Activated naive CD8-positive, alpha-beta T cell (primary cell): ENCODE results near the gene ZBTB7A.

Experiments
- H3K27ac Mint-ChIP-seq: one replicate; pipeline ENCODE4 v1.8.0; 2021; ENCODE audit warnings: mixed read lengths
- H3K27me3 Mint-ChIP-seq: one replicate; pipeline ENCODE4 v1.8.0; 2021; ENCODE audit warnings: mixed read lengths
- H3K36me3 Mint-ChIP-seq: one replicate; pipeline ENCODE4 v1.8.0; 2021; ENCODE audit warnings: mixed read lengths
- H3K4me1 Mint-ChIP-seq: one replicate; pipeline ENCODE4 v1.8.0; 2021; ENCODE audit warnings: low read depth, mixed read lengths
- H3K4me3 Mint-ChIP-seq: one replicate; pipeline ENCODE4 v1.8.0; 2021; ENCODE audit warnings: mild to moderate bottlenecking, mixed read lengths
- H3K9me3 Mint-ChIP-seq: one replicate; pipeline ENCODE4 v1.8.0; 2021; ENCODE audit warnings: low read depth, mixed read lengths

Gene ZBTB7A

DNA sequence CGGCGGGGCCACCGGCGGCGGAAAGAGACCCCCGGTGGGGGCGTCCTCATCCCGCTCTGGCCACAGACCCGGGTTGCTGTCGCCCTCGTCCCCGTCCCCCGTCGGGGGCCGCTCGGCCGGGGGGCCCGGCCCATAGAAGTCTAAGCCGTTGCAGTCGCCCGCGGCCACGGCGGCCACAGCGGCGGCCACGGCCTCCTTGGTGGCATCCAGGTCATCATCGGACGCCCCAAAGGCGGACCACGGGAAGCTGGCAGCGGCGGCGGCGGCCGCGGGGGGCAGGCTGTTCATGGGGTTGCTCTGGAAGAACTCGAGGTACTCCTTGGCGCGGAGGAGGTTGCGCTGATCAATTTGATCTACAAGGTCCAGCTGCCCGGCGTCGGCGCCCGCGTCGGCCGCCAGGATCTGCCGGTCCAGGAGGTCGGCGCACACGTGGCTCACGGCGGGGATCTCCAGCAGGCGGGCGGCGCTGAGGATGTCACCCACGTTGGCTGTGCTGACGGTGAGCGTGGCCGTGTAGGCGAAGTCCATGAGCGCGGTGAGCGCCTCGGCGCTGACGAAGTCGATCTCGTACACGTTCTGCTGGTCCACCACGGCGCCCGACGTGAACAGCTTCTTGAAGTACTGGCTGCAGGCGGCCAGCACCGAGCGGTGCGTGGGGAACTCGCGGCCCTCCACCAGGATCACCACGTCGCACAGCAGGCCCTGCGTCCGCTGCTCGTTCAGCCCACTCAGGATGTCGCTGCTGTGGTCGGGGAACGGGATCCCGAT, 12.1 kb downstream of the ZBTB7A start:
- no peaks in the 10 kb centered on the region for H3K27me3 Mint-ChIP-seq

DNA sequence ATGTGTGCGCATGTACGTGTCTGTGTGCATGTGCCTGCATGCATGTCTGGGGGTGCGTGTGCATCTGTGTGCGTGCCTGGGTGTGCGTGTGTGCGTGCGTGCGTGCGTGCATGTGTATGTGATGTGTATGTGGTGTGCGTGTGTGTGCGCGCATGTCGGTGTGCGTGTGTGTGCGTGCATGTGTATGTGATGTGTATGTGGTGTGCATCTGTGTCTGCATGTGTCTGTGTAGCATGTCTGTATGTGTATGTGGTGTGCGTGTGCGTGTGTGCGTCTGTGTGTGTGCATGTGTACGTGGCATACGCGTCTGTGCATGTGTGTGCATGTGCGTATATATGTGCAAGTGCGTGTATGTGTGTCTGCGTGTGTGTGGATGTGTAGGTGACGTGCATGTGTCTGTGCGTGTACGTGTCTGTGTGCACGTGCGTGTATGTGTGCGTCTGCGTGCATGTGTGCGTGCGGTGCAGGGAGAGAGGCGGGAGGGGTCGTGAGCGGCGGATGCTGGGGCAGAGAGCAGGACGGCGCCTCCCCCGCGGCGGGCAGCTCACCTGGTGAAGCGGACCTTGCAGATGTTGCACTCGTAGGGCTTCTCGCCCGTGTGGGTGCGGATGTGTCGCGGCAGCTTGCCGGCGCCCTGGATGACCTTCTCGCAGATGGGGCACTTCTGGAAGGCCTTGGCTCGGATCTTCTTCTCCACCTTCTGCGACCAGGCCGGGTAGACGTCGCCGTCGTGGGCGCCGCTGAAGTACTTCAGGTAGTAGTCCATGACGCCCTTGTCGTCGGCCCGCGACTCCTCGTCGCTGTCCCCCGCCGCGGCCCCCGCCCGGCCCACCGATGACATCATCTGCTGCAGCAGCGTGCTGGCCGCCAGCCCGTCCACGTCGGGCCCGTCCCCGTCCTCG, 13.0 kb downstream of the ZBTB7A start:
- Mint-ChIP-seq H3K27me3 (no peaks in the 10 kb centered on the region), H3K4me1 (peaks cover 40% of the 10 kb centered on the region), H3K4me3 (peak overlapping the region; percentile 60), H3K36me3 (peaks cover 9% of the 10 kb centered on the region), H3K9me3 (no peaks in the 10 kb centered on the region), H3K27ac (peak overlapping the region; percentile 23)

More for the DNA sequence above, 12.1 kb downstream of the ZBTB7A start:
- no peak overlapping the region for H3K4me3 Mint-ChIP-seq
- no peaks in the 10 kb centered on the region for H3K9me3 Mint-ChIP-seq
- H3K27ac Mint-ChIP-seq = no peak overlapping the region
- H3K36me3 Mint-ChIP-seq = peaks cover 9% of the 10 kb centered on the region
- H3K4me1 Mint-ChIP-seq = peaks cover 39% of the 10 kb centered on the region

DNA sequence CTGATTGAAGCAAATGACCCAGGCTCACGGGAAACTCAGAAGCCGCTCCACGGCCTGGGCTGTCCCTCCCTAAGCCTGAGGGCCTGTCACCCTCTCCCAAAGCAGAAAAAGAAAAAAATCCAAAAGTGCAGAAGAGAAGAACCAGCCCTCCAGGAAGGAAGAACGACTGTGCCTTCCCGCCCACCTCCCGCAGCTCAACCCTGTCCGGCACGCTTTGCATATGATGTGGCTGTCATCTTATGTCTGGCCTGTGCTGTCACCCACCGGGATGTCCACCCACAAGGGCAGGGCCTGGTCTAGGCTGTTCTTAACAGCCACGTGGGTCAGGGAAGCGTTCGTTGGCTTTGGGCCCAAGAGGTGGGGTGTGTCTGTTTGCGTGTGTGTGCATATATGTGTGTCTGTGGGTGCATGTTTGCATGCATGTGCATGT, 13.7 kb downstream of the ZBTB7A start:
- no peaks in the 10 kb centered on the region for H3K27me3 Mint-ChIP-seq
- H3K36me3 Mint-ChIP-seq = peaks cover 9% of the 10 kb centered on the region
- peak overlapping the region; percentile 61 for H3K27ac Mint-ChIP-seq
- H3K4me3 Mint-ChIP-seq = peak overlapping the region; percentile 17
- H3K9me3 Mint-ChIP-seq = no peaks in the 10 kb centered on the region
- peaks cover 37% of the 10 kb centered on the region for H3K4me1 Mint-ChIP-seq

DNA sequence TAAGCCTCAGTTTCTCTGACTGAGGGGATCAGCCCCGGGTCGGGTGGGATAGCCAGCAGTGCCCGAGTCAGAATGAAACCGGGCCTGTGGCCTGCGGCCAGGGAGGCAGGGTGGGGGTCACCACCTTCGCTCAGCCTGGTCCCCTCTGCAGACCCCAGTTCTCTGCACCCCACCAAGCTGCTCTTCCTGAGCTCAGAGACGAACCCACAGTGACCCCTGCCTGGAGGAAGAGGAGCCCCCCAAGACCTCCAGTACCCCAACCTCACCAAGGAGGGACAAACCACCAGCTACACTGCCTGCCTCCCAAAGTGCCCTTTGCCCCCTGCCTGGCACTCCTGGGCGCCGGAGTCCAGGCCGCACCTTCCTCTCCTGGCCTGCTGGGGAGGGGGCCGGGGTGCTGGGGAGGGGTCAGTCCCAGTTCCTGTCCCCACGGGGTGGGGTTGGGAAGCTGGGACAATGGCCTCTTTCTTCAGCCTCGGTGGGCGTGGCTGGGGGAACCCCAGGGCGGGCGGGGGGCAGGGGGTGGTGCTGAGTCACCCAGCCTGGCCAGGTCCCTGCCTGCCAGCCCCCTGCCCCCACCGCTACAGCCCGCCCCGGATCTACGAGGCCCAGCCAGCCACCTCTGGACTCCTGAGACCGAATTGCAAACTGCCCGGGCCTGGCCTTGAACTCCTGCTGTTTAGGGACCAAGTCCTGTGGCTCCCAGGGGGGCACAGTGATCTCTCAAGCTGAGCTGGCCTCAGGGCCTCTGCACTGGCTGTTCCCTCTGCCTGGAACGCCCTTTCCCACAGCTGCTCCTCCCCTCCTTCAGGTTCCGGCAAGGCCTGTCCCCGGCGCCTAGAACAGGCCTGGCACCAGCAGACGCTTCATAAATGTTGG, 14.3 kb downstream of the ZBTB7A start:
- H3K27ac Mint-ChIP-seq = peak overlapping the region; percentile 61
- no peaks in the 10 kb centered on the region for H3K9me3 Mint-ChIP-seq
- H3K27me3 Mint-ChIP-seq = no peaks in the 10 kb centered on the region
- H3K4me3 Mint-ChIP-seq = peak overlapping the region; percentile 17
- peaks cover 9% of the 10 kb centered on the region for H3K36me3 Mint-ChIP-seq
- H3K4me1 Mint-ChIP-seq = peaks cover 36% of the 10 kb centered on the region

DNA sequence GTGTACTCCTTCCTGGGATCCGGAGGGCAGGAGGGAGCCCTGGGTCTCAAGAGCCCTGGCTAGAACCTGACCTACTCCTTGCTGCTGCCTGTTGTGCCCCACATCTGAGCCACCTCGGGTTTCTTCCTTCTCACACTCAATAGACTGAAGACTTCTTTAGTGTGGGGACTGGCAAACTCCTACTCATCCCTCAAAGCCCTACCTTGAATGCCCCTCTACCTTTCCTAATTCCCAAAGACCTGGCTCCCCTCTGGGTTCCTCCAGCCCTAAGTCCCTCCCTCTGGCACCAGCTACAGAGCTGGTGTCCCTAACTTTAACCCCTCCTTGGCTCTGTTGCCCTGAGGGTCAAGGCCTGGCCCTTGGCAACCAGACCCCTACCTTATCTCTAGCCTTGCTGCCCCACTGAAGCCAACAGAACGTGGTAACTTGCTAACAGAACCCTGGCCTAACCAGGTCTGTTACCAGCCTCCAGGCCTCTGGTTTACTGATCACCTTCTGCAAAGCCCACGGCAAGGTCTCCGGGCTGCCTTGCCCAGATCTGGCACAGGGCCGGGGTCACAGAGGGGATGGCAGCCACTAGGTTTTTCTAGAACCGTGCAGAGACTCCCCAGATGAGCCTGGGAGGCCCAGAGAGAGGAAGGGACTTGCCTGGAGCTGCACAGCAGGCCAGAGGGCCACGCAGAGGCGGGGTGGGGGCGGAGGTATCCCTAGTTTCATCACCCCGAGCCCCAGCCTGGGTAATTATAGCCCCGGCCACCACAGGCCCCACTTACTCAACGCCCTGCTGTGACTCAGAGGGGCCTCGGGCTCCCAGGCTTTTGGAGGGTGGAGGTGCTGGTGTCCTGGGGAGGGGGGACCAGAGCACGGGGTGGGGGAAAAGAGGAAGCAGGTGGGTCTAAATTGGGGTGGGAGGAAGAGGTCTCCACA, 15.3 kb downstream of the ZBTB7A start:
- Mint-ChIP-seq H3K27me3 (no peaks in the 10 kb centered on the region), H3K4me3 (peak overlapping the region; percentile 30), H3K27ac (peak overlapping the region; percentile 70), H3K9me3 (no peaks in the 10 kb centered on the region), H3K4me1 (peaks cover 37% of the 10 kb centered on the region), H3K36me3 (peaks cover 9% of the 10 kb centered on the region)

DNA sequence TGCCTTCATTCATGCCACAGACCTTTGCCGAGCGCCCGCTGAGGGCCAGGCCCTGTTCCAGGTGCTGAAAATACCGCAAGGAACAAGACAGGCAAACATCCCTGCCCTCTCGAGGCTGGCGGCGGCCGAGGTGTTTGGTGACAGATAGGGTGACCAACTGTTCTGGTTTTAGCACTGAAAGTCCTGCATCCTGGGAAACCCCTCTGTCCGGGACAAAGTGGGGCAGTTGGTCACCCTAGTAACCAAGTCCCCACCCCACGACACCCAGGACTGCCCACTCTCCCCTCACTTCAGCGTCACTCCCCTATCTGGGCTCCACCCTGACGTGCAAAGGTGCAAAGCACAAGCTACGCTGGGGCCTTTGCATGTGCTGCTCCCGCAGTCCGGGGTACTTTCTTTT, 17.3 kb downstream of the ZBTB7A start:
- Mint-ChIP-seq H3K9me3 (no peaks in the 10 kb centered on the region), H3K36me3 (peaks cover 9% of the 10 kb centered on the region), H3K27ac (peak overlapping the region; percentile 22), H3K27me3 (no peaks in the 10 kb centered on the region), H3K4me3 (peak overlapping the region; percentile 4), H3K4me1 (peaks cover 39% of the 10 kb centered on the region)

DNA sequence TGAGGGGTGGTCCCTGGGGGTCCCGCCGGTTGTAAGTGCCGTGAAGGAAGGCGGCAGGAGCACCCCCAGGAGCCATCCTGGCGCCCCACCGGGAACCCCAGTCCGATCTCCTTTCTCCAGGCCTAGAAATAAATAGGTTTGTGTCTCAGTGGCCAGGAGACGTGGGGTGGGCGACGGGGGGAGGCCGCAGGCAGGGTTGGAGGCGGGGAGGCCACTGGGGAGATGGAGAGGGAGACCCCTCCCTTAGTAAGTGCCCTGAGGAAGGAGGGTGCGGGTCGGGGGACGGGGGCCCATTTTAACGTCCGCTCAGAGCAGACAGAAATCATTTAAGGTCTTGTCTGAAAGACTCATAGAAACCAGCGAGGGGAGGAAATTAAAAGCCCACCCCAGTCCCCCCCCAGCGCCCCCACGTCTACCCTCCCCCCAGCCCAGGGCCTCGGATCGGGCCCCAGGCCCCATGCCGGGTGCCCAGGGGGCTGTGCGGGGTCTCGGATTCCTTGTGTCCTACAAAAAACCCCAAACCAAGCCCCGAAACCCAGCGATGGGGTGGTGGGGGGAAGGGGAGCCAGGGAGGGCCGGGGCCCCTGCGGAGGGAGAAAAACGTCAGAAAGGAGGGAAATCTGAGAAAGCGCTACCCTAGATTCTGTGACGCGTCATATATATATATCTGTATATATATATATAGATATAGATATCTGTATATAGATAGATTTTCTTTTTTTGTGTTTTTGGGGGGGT, 19.6 kb downstream of the ZBTB7A start:
- no peak overlapping the region for H3K27ac Mint-ChIP-seq
- no peaks in the 10 kb centered on the region for H3K9me3 Mint-ChIP-seq
- H3K4me1 Mint-ChIP-seq = peaks cover 29% of the 10 kb centered on the region
- H3K4me3 Mint-ChIP-seq = no peak overlapping the region
- H3K27me3 Mint-ChIP-seq = no peaks in the 10 kb centered on the region
- H3K36me3 Mint-ChIP-seq = peaks cover 4% of the 10 kb centered on the region

DNA sequence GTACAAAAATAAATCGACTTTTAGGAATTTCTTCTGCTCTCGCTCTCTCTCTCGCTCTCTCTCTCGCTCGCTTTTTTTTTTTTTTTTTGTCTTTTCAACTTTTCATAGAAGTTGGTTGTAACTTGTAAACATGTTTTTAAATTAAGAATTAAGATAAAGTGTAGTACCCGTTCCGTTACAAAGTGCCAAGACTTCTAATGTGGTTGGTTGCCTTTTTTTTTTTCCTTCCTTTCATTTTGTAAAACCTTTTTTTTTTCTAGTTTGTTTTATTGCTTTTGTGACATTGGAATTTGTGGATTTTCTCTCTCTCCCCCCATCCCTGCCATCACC, 20.4 kb downstream of the ZBTB7A start:
- no peaks in the 10 kb centered on the region for H3K9me3 Mint-ChIP-seq
- H3K4me3 Mint-ChIP-seq = peak overlapping the region; percentile 46

DNA sequence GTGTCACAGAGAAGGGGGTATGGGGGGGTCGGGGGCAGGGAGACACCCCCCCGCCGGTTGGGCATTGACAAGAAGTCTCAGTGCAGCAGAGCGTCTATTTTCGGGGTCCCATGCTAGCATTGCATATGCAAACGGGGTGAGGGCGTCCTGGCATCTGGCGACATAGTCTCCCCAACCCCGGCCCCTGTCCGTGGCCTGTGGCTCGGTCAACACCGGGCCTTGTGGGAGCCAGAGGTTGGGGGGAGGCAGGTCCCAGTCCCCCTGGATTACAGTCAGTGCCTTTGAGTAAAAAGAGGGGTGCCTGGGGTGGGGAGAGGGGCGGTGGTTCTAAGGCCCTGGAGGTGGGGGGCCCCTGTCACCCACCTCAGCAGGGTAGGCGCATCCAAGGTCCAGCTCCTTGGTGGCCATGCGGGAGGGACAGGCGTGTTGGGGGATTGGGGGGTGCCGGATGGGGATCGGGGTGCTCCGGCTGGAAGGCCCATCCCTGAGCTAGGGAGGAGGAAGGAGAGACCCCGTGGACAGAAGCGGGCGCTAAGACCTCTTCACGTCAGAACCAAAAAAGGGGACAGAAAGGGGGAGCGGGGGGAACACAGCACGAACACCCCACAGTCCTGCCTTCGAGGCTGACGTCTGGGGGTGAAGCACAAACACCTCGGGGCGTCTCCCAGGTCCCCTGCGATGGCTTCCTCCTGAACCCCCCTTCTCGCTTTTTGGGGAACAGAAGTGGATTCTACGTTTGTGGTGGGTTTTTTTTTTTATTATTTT, 20.9 kb downstream of the ZBTB7A start:
- Mint-ChIP-seq H3K27me3 (no peaks in the 10 kb centered on the region), H3K4me3 (no peak overlapping the region), H3K27ac (peak overlapping the region; percentile 87), H3K4me1 (peaks cover 23% of the 10 kb centered on the region), H3K9me3 (no peaks in the 10 kb centered on the region), H3K36me3 (no peaks in the 10 kb centered on the region)

More for the DNA sequence above, 20.4 kb downstream of the ZBTB7A start:
- Mint-ChIP-seq H3K4me1 (peaks cover 26% of the 10 kb centered on the region), H3K27ac (peak overlapping the region; percentile 87), H3K27me3 (no peaks in the 10 kb centered on the region), H3K36me3 (peaks cover 4% of the 10 kb centered on the region)

DNA sequence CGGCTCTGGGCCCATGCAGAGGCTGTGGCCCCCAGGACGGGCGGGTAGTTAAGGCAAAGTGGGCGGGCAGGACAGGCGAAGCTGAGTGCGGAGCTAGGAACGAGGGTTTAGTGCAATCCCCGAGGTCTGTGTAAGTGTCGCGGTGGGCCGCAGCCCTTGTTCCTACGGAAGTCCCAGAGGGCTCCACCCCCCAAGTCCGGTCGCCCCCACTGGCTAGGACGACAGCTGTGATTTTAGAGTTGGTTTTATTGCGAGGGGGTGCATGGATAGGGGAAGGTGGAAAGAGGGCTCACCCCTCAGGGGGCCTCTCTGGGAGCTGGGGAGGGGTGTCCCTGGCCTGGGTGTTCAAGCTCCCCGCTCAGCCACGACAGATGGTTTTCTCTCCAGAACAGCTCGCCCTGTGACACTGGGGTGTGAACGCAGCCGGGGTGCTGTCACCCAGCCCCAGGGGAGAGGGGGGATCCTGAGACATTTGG, 21.7 kb downstream of the ZBTB7A start:
- peaks cover 18% of the 10 kb centered on the region for H3K4me1 Mint-ChIP-seq
- H3K36me3 Mint-ChIP-seq = no peaks in the 10 kb centered on the region
- no peaks in the 10 kb centered on the region for H3K27me3 Mint-ChIP-seq
- no peaks in the 10 kb centered on the region for H3K9me3 Mint-ChIP-seq
- no peak overlapping the region for H3K4me3 Mint-ChIP-seq
- no peak overlapping the region for H3K27ac Mint-ChIP-seq

DNA sequence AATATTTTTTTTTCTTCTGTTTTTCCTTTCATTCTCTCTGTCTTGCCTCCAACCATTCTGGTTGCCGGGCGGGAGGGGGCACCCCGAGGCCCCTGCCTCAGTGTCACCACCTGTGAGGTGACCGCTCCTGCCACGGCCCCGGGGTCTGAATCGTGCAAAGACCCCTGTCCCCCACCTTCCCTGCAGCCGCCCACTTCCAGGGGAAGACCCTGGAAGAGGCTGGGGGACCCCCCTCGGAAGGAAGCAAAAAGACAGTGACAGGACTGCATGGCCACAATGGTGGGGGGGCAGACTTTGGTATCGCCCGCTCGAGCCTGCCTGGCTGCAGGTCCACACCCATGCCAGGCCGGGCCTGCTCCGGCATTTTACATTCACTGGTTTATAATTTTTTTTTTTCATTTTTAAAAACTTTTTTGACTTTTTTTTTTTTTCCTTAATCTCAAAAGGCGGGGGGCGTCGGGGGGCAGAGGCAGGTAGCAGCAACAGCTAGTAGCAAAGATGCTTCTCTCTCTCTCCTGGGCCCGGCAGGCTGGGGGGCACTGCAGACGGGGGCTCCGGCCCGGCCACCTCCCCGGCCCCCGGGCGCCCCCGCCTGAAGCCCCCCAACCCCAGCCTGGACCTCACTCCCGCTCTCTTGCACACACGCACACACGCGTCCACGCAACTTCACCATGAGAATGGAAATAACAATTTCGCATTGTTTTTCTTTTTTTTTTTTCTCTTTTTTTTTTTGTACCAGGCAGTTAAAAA, 22.6 kb downstream of the ZBTB7A start:
- Mint-ChIP-seq H3K27ac (no peak overlapping the region), H3K9me3 (no peaks in the 10 kb centered on the region), H3K4me3 (no peak overlapping the region), H3K27me3 (no peaks in the 10 kb centered on the region), H3K4me1 (peaks cover 15% of the 10 kb centered on the region), H3K36me3 (no peaks in the 10 kb centered on the region)

DNA sequence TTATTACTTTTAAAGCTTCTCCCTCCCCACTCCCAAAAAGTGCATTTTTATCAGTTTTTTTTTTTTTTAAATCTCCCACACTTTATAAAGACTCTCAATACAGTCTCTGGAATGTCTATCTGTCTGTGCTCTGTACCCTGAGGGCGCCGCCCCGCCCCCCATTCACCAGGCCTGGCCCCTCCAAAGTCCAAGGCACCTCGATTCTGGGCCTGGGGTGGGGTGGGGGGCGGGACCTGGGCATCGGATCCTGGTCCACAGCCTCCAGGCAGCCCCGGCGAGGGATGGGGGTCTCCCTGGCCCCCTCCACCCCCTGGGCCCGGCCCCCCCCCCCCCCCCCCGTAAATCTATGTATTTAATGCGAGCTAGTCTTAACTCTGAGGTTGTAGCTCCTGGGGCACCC, 23.3 kb downstream of the ZBTB7A start:
- Mint-ChIP-seq H3K4me3 (no peak overlapping the region), H3K27ac (no peak overlapping the region), H3K4me1 (peaks cover 15% of the 10 kb centered on the region), H3K27me3 (no peaks in the 10 kb centered on the region), H3K9me3 (no peaks in the 10 kb centered on the region), H3K36me3 (no peaks in the 10 kb centered on the region)
